GM21526 (cell line): ENCODE measurements around the gene GCLM.

Source experiments
- ATAC-seq: cut with Tn5 transposase; IDR thresholded peaks from one replicate; pipeline ENCODE4 v1.9.1; 2021; ENCODE audit warnings: moderate library complexity; ENCODE audit not compliant: unreplicated experiment, low FRiP score

GCLM gene

DNA sequence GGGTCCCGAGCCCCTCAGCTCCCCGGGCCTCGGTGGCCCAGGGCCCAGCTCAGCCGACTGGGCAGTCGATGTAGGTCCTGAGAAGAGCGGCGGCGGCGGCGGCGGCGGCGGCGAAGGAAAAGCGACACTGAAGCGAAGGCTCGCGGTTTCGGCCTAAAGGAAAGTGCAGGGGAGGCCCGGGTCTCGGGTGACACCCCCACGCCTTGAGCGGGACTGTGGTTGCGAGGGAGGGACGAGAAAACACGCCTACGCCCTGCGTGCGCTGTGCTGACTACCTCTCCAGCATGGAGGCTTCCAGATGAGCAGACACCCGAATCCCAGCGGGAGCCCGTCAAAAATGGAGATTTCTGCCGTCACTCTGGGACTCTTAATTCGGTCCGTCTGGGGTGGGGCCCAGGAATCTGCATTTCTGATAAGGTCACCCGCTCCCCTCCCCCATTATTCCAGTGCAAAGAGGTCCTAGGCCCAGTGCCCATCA lies 61.4 kb downstream of the GCLM start:
- peak; percentile 19 for ATAC-seq

DNA sequence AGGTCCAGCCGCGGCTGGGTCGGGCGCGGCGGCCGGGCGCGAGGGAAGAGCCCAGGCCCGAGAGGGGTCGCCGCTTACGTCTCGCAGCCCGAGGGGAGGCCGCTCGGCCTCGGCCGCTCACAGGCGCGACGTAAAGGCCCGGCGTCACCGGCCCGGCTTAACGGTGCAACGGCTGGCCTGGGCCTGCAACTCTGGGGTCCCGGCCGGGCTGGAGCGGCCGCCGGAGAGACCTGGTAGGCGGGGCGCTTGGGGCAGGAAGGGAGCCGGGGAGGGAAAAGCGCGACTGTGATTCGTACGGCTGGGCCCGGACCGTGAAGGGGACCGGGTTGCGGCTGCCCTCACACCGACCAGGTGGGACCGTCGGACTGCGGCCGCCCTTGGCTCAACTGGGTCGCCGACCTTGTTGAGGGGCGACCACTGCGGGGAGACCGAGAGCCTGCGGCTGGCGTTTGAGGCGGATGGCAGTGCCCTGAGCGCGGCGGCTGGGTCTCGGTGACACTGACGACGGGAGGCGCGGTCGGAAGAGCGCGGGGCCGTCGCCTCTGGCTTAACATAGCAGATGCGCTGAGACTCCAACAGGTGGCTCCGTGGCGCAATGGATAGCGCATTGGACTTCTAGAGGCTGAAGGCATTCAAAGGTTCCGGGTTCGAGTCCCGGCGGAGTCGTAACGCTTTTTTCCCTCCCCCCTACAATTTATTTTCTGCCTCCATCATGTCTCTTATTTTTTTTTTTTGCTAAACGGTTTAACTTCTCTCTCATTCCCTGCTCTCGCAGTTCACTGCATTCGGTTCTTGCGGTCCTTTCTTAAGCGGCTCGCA lies 62.0 kb downstream of the GCLM start:
- ATAC-seq = peak; percentile 74

DNA sequence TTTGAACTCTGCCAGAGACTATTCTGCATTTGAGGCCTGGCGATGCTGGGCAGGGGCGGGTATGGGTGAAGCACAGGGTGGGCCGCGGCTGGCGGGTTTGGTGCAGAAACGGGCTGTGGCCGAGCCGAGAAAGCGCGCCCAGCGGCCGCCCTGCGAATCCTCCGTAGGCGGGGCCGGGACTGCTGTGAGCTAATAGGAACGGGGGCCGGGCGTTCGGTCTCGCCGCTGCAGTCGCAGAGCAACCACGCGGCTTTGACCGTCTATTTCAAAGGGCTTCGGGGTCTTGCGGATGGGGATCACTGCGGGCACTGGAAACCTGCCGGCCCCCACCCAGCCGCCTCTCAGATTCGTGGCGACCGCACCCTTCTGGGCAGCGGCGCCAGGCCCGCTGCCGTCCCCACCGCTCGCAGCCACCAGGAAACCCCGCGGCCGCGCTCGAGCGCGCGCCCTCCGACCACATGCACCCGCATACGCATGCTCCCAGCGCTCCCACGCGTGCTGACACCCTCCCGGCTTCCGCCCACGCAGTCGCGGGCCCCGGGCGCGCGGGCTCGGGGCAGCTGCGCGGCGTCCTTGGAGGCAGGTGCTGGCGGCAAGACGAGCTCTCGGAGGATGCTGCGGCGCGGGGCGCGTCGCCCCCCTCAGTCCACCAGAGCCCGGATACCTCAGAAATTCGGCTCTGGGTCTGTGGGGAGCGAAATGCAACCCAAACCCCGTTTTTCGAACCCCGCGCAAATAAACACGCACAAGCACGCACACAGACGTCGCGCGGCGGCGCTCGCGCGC lies 62.8 kb downstream of the GCLM start:
- peak; percentile 51 for ATAC-seq

DNA sequence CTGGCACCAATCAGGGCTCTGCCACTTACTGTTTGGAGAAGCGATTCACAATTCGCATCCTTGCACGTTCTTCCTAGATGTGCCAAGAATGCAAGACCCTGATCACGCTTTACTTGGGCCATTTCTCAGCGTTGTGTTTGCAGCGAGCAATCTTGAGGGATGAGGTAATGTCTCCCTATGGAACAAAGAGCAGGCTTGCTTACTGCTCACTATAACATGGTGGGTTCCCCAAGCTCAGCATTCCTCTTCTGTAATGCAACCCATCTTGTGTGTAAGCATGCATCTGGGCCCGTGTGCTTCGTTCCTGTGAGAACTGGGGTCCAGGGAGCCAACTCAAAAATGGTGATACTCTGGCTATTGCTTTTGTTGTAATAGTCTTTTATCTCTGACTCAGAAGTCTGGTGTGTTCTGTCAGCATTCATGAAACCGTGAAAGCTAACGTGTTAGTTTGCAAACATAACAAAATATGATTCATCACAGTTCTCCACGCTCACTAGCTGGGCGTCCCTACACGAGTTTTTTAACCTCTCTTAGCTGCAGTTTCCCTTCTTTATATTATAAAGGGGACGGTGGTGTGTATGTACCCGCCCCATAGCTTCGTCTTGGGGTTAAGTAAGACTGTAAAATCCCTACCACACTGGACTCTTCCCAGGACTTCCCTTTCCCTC lies 63.6 kb downstream of the GCLM start:
- ATAC-seq = peak; percentile 3

DNA sequence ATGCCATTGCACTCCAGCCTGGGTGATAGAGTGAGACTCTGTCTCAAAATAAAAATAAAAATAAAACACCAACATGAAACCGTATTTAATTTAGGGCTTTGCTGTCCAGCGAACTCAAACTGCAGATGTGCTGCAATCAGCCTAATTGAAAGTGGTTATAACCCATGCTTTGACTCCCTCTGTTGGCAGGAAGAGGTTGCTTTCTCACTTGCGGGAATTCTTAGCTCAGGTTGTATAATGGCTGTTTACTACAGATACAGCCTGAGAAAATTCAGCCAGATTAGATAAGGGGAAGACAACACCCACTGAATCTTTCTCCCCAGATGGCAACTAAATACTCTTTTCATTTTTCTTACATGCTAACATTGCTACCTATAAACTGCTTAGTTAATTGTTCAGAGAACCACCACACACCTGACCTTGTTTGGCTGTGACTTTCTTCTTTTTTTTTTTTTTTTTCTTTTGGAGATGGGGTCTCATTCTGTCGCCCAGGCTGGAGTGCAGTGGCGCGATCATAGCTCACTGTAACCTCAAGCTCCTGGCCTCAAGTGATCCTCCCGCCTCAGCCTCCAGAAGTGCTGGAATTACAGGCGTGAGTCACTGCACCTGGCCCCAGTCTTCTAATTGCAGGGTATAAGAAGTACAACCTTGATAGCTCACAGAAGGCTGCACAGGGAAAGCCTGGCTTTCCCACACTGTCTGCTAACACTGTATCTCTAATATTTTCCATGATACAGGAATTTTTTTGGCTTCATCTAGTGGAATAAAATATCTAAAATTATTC lies 64.8 kb downstream of the GCLM start:
- ATAC-seq = no peak

DNA sequence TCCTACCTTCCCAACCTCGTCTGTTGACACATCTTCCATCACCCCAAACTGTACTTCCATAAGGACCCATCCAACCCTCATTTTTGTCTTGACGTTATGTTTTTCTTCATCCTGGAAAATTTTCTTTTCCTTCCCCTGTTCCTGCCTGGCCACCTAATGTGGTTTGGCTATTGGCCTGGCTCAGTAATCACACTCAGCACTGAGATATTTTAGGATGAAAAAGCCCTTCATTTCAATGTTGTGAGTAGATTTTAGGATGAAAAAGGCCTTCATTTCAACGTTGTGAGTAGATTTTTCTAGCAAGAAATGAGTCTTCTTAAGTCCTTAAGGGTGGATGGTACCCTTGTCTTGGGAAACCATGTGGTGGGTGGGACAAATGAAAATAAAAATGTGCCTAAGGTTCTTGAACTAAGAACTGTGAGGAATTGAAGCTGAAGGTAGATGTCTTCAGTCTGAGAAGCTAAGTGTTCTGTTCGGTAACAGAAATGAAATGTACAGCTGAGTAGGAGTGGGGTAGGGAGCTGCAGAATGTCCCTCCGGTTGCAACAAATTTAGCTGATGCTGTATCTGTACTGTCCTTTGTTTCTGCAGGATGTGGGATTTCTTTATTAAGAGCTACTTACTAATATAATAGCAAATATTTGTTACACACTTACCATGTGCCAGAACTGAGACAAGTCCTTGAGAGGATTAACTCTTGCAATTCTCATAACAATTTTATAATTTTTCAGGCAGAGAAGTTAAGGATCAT lies 66.3 kb downstream of the GCLM start:
- no peak for ATAC-seq

DNA sequence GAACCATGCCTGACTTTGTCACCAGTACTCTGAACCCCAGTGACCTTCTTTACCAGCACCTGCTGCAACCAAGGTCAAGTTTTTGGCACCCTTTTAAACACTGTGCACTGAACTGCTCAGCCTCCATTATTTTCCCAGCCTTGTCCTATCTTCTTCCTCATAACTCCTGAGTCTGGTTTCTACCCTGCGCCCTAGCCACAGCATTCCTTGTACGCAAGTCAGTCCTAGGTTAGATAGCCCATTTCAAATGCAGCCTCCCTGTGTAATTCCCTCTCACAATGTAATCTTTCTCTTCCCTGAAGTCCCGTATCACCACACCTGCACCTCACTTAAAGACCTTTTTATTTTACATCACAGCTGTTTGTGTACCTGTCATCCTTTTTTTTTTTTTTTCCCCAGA lies 67.5 kb downstream of the GCLM start:
- no peak for ATAC-seq

DNA sequence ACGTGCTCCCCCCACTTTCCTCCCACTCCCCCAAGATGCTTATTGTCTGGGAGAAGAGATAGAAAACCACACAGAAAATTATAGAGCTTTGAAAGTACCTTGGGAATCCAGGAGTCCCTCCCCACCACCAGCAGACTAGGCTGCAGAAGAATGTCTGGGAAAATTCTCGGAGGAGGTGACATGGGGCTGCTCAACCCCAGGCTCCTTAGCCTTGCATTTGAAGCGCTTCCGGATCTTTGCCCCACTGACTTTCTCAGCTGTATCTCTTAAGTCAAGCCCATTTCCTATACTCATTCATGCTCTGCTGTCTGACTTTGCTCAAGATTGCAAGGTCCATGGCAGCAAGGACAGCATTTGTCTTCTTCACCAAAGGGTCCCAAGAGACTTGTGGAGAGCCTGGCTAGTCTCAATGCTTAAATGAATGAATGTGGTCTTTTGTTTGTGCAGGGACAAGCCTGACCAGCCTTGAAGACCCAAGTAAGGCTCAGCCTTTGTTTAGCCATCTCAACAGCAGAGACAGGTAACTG lies 68.2 kb downstream of the GCLM start:
- no peak for ATAC-seq

DNA sequence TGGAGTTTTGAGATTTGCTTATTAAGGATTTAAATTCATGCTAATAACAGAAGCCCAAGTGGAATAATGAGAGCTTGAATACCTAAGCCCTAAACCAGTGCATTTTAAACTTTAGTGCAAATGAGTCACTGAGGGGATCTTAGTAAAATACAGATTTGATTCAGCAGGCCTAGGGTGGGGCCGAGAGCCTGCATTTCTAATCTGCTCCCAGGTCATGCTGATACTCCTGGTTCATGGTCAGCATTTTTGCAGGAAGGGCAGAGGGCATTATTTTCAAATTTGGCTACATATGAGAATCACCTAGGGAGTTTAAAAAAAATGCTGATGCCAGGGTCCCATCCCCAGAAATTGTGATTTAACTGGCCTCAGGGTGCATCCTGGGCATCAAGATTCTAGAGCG lies 69.5 kb downstream of the GCLM start:
- ATAC-seq = no peak

DNA sequence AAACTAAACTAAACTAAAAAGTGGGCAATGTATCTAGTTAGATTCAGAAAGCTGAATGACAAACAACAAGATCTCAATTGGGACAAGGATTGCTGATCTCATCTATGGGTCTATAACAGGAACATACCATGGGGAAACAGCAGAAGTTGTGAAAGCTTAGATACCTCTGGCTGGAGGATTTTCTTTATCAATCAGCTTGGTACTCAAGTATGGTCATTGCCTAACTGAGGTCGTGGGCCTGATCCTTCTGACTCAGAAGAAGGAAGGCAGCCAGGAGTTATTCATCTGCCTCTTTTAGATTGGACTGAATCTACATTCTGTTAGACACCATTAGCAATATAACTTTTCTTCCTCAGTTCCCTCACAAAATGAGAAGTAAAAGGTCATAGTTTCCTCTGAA lies 69.9 kb downstream of the GCLM start:
- no peak for ATAC-seq

DNA sequence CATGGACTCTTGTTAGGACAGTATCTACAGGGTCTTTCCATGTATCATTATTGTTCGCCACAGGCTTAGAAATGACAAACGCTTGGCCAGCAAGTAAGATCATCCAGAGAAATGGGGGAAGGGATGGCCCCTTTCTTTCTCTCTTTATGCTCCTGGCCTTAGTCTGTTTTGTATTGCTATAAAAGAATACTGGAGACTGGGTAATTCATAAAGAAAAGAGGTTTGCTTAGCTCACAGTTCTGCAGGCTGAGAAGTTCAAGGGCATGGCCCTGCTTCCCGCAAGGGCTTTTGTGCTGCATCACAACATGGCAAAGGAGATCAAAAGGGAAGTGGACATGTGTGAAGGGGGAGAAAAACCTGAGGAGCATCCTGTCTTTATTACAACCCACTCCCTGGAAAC lies 71.3 kb downstream of the GCLM start:
- ATAC-seq = no peak
